GM23338 (cell line): ENCODE measurements around the gene SNAP91. TPM values are rescaled to one million over a fixed set of nuclear protein-coding genes. Genes with fewer than 3 reads are reported as not detected.
A peak's percentile ranks its signal among the peaks of the same experiment; 100 is the strongest.

Experiments
- ATAC-seq: fragments of 200-7000 bp; cut with Tn5 transposase; 3 replicates; pipeline ENCODE4 v1.9.1; 2020
- DNase-seq: peaks from one replicate; pipeline ENCODE4 v3.0.0-alpha.2; 2015; ENCODE audit warnings: low spot score
- H2AFZ ChIP-seq: fragments of 200-600 bp; sonication (generic); 2 replicates; pipeline ENCODE4 v1.8.0; 2016; ENCODE audit warnings: antibody characterized with exemption, mild to moderate bottlenecking, moderate library complexity
- H3F3A ChIP-seq: fragments of 200-600 bp; sonication (generic); replicated peaks from 2 replicates; pipeline ENCODE4 v1.8.0; 2017; ENCODE audit warnings: antibody characterized with exemption, mixed run types, low read depth
- H3K27ac ChIP-seq: fragments of 200-600 bp; sonication (generic); 2 replicates; pipeline ENCODE4 v1.6.1; 2016; ENCODE audit warnings: low read depth
- H3K27me3 ChIP-seq: fragments of 200-600 bp; sonication (generic); 2 replicates; pipeline ENCODE4 v1.8.0; 2016; ENCODE audit warnings: mild to moderate bottlenecking, mixed run types, moderate library complexity; ENCODE audit not compliant: insufficient read depth
- H3K36me3 ChIP-seq: fragments of 200-600 bp; sonication (generic); 2 replicates; pipeline ENCODE4 v1.8.0; 2016; ENCODE audit warnings: mild to moderate bottlenecking; ENCODE audit not compliant: insufficient read depth
- H3K4me1 ChIP-seq: fragments of 200-600 bp; sonication (generic); 2 replicates; pipeline ENCODE4 v1.8.0; 2016; ENCODE audit warnings: mild to moderate bottlenecking, moderate library complexity; ENCODE audit not compliant: insufficient read depth
- H3K4me2 ChIP-seq: fragments of 200-600 bp; sonication (generic); 2 replicates; pipeline ENCODE4 v1.7.1; 2017; ENCODE audit warnings: mixed run types
- H3K4me3 ChIP-seq: fragments of 200-600 bp; sonication (generic); 2 replicates; pipeline ENCODE4 v1.6.1; 2016; ENCODE audit warnings: mixed run types
- H3K79me2 ChIP-seq: fragments of 200-600 bp; sonication (generic); replicated peaks from 2 replicates; pipeline ENCODE4 v1.8.0; 2017; ENCODE audit warnings: mild to moderate bottlenecking; ENCODE audit not compliant: insufficient read depth
- H3K9me2 ChIP-seq: fragments of 200-600 bp; sonication (generic); 2 replicates; pipeline ENCODE4 v1.8.0; 2017; ENCODE audit not compliant: insufficient read depth
- H4K20me1 ChIP-seq: fragments of 200-600 bp; sonication (generic); replicated peaks from 2 replicates; pipeline ENCODE4 v1.8.0; 2017; ENCODE audit warnings: mild to moderate bottlenecking; ENCODE audit not compliant: insufficient read depth
- H3K27ac Mint-ChIP-seq: 2 replicates; pipeline ENCODE4 v1.8.0; 2020; ENCODE audit warnings: inconsistent platforms, mild to moderate bottlenecking, moderate library complexity, mixed read lengths
- H3K27me3 Mint-ChIP-seq: 3 replicates; pipeline ENCODE4 v1.8.0; 2022; ENCODE audit warnings: low read depth, mild to moderate bottlenecking, moderate library complexity, mixed read lengths, inconsistent platforms; ENCODE audit not compliant: insufficient read depth, poor library complexity
- H3K36me3 Mint-ChIP-seq: 3 replicates; pipeline ENCODE4 v1.8.0; 2021; ENCODE audit warnings: low read depth, mild to moderate bottlenecking, inconsistent platforms, moderate library complexity, mixed read lengths
- H3K4me1 Mint-ChIP-seq: 3 replicates; pipeline ENCODE4 v1.8.0; 2020; ENCODE audit warnings: mild to moderate bottlenecking, inconsistent platforms, mixed read lengths
- H3K4me3 Mint-ChIP-seq: 3 replicates; pipeline ENCODE4 v1.8.0; 2021; ENCODE audit warnings: moderate library complexity, mild to moderate bottlenecking, inconsistent platforms, mixed read lengths
- H3K9me3 Mint-ChIP-seq: 3 replicates; pipeline ENCODE4 v1.8.0; 2020; ENCODE audit warnings: moderate library complexity, mild to moderate bottlenecking, inconsistent platforms, mixed read lengths
- EZH2 ChIP-seq: fragments of 200-600 bp; sonication (generic); IDR thresholded peaks from one replicate; pipeline ENCODE4 v1.8.0; 2017; ENCODE audit warnings: antibody characterized with exemption, mild to moderate bottlenecking, low read depth; ENCODE audit not compliant: unreplicated experiment
- EZH2phosphoT487 ChIP-seq: fragments of 200-600 bp; sonication (generic); IDR thresholded peaks from one replicate; pipeline ENCODE4 v1.8.1; 2018; ENCODE audit warnings: antibody characterized with exemption; ENCODE audit not compliant: unreplicated experiment
- NANOG ChIP-seq: IDR thresholded peaks from 2 replicates; pipeline ENCODE4 v1.6.1; 2016; ENCODE audit warnings: antibody characterized with exemption, borderline replicate concordance
- POLR2AphosphoS5 ChIP-seq: IDR thresholded peaks from 2 replicates; pipeline ENCODE4 v1.6.1; 2016; ENCODE audit warnings: antibody characterized with exemption, low read depth
- STAT1 ChIP-seq: IDR thresholded peaks from one replicate; pipeline ENCODE4 v1.6.1; 2016; ENCODE audit warnings: antibody characterized with exemption; ENCODE audit not compliant: unreplicated experiment
- ZNF114 ChIP-seq: fragments of 250-450 bp; sonication (Bioruptor Pico); IDR thresholded peaks from 2 replicates; pipeline ENCODE4 v1.5.0; 2020; ENCODE audit warnings: mild to moderate bottlenecking, moderate library complexity
- ZNF331 ChIP-seq: fragments of 250-450 bp; sonication (Bioruptor Pico); IDR thresholded peaks from 2 replicates; pipeline ENCODE4 v1.5.0; 2020; ENCODE audit warnings: low read depth, mild to moderate bottlenecking, moderate library complexity
- polyA plus RNA-seq: library from polyadenylated mRNA; unstranded; fragments of >200 nt; fragmentation: Nextera tagmentation; extraction: Ambion mirVana; gene quantifications from 2 replicates; pipeline ENCODE4 v1.2.1, GENCODE V29; 2016
- total RNA-seq: library from RNA; depleted of rRNA; stranded (reverse); fragments of >200 nt; shearing (Covaris generic); gene quantifications from 2 replicates; pipeline ENCODE4 v1.2.3, GENCODE V29; 2014
- TF ChIP-seq, protein P1 (sequence below): IDR thresholded peaks from 2 replicates; pipeline ENCODE4 v1.6.1; 2016; ENCODE audit warnings: antibody characterized with exemption
- TF ChIP-seq, protein P2 (sequence below), 2 experiments: fragments of 200-600 bp in 1 of 2; sonication (generic) in 1 of 2; conservative IDR thresholded peaks; 2 replicates each; pipeline versions ENCODE4 v1.5.1 to v1.6.1; 2016 to 2017; ENCODE audit warnings: antibody characterized with exemption in 2 of 2, low read depth in 2 of 2, mild to moderate bottlenecking in 2 of 2, moderate library complexity in 1 of 2
- TF ChIP-seq, protein P3 (sequence below): IDR thresholded peaks from one replicate; pipeline ENCODE4 v1.6.1; 2018; ENCODE audit warnings: antibody characterized with exemption; ENCODE audit not compliant: unreplicated experiment

The SNAP91 gene
- total and polyA plus RNA-seq, 2 experiments from 2014 or later, result 0.83 to 1.2 TPM

DNA sequence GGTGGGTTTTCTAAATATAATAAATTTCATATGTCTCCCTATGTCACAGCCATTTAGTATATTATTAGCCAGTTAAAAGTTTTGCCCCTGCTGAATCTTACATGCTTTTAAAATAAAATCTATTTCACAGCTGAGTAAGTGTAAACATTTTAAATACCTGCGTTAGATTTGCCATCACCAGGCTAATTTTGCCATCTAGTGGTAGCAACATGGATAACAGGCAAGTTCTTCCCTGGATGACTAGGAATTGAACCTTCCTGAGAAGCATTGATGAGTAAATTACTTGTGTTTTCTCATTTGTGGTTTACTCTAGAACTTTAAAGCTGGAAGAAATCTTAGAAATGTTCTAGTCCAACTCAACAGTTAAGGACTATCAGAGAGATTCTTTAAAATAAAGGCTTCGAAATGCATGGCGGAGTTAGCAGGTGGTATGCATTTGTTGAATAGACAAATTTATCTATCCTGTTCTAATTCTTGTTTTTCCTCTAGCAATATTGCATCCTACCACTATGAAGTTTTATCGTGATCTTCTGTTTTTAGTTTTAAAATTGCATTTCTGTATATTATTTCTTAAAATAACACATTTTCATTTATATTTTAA is 193.9 kb downstream of the SNAP91 start:
- Histone ChIP-seq H3K4me2 (no peak overlapping the region), H3K9me2 (no peaks in the 10 kb centered on the region), H4K20me1 (no peaks in the 10 kb centered on the region), H3K36me3 (no peaks in the 10 kb centered on the region), H3K4me3 (no peak overlapping the region), H3F3A (no peaks in the 10 kb centered on the region), H3K4me1 (peaks cover 18% of the 10 kb centered on the region), H3K27me3 (peaks cover 12% of the 10 kb centered on the region), H3K79me2 (no peaks in the 10 kb centered on the region), H2AFZ (no peak overlapping the region), H3K27ac (no peak overlapping the region)
- H3K27me3 Mint-ChIP-seq, result peaks cover 10% of the 10 kb centered on the region
- ATAC-seq (no peak), DNase-seq (peak; percentile 76)
- H3K4me1 Mint-ChIP-seq, result peaks cover 38% of the 10 kb centered on the region
- H3K36me3 Mint-ChIP-seq, result no peaks in the 10 kb centered on the region
- H3K27ac Mint-ChIP-seq, result no peak overlapping the region
- TF ChIP-seq, protein P1, sequence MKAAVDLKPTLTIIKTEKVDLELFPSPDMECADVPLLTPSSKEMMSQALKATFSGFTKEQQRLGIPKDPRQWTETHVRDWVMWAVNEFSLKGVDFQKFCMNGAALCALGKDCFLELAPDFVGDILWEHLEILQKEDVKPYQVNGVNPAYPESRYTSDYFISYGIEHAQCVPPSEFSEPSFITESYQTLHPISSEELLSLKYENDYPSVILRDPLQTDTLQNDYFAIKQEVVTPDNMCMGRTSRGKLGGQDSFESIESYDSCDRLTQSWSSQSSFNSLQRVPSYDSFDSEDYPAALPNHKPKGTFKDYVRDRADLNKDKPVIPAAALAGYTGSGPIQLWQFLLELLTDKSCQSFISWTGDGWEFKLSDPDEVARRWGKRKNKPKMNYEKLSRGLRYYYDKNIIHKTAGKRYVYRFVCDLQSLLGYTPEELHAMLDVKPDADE, result no peak
- TF ChIP-seq, protein P2, sequence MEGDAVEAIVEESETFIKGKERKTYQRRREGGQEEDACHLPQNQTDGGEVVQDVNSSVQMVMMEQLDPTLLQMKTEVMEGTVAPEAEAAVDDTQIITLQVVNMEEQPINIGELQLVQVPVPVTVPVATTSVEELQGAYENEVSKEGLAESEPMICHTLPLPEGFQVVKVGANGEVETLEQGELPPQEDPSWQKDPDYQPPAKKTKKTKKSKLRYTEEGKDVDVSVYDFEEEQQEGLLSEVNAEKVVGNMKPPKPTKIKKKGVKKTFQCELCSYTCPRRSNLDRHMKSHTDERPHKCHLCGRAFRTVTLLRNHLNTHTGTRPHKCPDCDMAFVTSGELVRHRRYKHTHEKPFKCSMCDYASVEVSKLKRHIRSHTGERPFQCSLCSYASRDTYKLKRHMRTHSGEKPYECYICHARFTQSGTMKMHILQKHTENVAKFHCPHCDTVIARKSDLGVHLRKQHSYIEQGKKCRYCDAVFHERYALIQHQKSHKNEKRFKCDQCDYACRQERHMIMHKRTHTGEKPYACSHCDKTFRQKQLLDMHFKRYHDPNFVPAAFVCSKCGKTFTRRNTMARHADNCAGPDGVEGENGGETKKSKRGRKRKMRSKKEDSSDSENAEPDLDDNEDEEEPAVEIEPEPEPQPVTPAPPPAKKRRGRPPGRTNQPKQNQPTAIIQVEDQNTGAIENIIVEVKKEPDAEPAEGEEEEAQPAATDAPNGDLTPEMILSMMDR (conservative IDR thresholded peaks at IDR 0.05; ENCODE audit: low read depth in 2 of 2), result peak; percentile 89 to 98
- no peak for TF ChIP-seq STAT1
- TF ChIP-seq POLR2AphosphoS5, result no peak
- no peak overlapping the region for H3K4me3 Mint-ChIP-seq
- H3K9me3 Mint-ChIP-seq, result no peaks in the 10 kb centered on the region

GRCh38 chr6:83514466-83514865 is 194.4 kb downstream of the SNAP91 start:
- H2AFZ ChIP-seq, result no peak overlapping the region
- H3K27me3 ChIP-seq, result peaks cover 12% of the 10 kb centered on the region
- H4K20me1 ChIP-seq, result no peaks in the 10 kb centered on the region
- H3K27me3 Mint-ChIP-seq, result peaks cover 10% of the 10 kb centered on the region
- no peaks in the 10 kb centered on the region for H3K36me3 Mint-ChIP-seq
- H3K4me1 Mint-ChIP-seq, result peaks cover 38% of the 10 kb centered on the region
- H3K36me3 ChIP-seq, result no peaks in the 10 kb centered on the region
- ATAC-seq, result no peak
- H3K27ac ChIP-seq, result no peak overlapping the region
- H3K9me3 Mint-ChIP-seq, result no peaks in the 10 kb centered on the region
- H3K27ac Mint-ChIP-seq, result no peak overlapping the region
- no peak for DNase-seq
- peaks cover 18% of the 10 kb centered on the region for H3K4me1 ChIP-seq
- H3K4me3 Mint-ChIP-seq, result no peak overlapping the region
- H3K4me3 ChIP-seq, result no peak overlapping the region
- H3K9me2 ChIP-seq, result no peaks in the 10 kb centered on the region
- H3K4me2 ChIP-seq, result no peak overlapping the region
- no peaks in the 10 kb centered on the region for H3K79me2 ChIP-seq
- no peaks in the 10 kb centered on the region for H3F3A ChIP-seq
- TF ChIP-seq ZNF114 (CRISPR knock-in tag) (no peak), ZNF331 (CRISPR knock-in tag) (no peak), EZH2 (no peak), EZH2phosphoT487 (no peak), NANOG (no peak), STAT1 (no peak)
- TF ChIP-seq, protein P3, sequence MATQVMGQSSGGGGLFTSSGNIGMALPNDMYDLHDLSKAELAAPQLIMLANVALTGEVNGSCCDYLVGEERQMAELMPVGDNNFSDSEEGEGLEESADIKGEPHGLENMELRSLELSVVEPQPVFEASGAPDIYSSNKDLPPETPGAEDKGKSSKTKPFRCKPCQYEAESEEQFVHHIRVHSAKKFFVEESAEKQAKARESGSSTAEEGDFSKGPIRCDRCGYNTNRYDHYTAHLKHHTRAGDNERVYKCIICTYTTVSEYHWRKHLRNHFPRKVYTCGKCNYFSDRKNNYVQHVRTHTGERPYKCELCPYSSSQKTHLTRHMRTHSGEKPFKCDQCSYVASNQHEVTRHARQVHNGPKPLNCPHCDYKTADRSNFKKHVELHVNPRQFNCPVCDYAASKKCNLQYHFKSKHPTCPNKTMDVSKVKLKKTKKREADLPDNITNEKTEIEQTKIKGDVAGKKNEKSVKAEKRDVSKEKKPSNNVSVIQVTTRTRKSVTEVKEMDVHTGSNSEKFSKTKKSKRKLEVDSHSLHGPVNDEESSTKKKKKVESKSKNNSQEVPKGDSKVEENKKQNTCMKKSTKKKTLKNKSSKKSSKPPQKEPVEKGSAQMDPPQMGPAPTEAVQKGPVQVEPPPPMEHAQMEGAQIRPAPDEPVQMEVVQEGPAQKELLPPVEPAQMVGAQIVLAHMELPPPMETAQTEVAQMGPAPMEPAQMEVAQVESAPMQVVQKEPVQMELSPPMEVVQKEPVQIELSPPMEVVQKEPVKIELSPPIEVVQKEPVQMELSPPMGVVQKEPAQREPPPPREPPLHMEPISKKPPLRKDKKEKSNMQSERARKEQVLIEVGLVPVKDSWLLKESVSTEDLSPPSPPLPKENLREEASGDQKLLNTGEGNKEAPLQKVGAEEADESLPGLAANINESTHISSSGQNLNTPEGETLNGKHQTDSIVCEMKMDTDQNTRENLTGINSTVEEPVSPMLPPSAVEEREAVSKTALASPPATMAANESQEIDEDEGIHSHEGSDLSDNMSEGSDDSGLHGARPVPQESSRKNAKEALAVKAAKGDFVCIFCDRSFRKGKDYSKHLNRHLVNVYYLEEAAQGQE, result no peak
- TF ChIP-seq, protein P1, result no peak
- TF ChIP-seq, protein P2 (conservative IDR thresholded peaks at IDR 0.05; ENCODE audit: low read depth in 2 of 2), result no peak
